ENCODE measurements around the gene OR10A6. TPM values are rescaled to one million over a fixed set of nuclear protein-coding genes. Genes with fewer than 3 reads are reported as not detected.

The OR10A6 gene
- total RNA-seq, 2 experiments from 2014 or later: not detected

GRCh38 chr11:7955191-7955590 lies 24.1 kb upstream of the OR10A6 start:
- intact Hi-C loops (cut with DNase I, micrococcal nuclease): no loop called here
- Mint-ChIP-seq H3K36me3 (ENCODE audit: low read depth) (no peaks in the 10 kb centered on the region), H3K9me3 (no peaks in the 10 kb centered on the region), H3K27me3 (peaks cover 32% of the 10 kb centered on the region), H3K27ac (no peak overlapping the region), H3K4me3 (no peak overlapping the region), H3K4me1 (ENCODE audit: low read depth) (no peaks in the 10 kb centered on the region)
- H3K36me3 ChIP-seq (ENCODE audit: insufficient read depth, low read length): no peaks in the 10 kb centered on the region
- no peaks in the 10 kb centered on the region for H3K4me1 ChIP-seq (ENCODE audit: insufficient read depth, low read length)
- no peak for DNase-seq
- ChIA-PET POLR2A (no interaction called here), CTCF (no interaction called here)
- no peak for ATAC-seq (ENCODE audit: poor library complexity)
- peaks cover 2 to 6% of the 10 kb centered on the region in 2 experiments for H3K27me3 ChIP-seq (ENCODE audit: control insufficient read depth in 1 of 2, insufficient read depth in 2 of 2, low read length in 2 of 2)
- no peaks in the 10 kb centered on the region for H3K9me3 ChIP-seq (ENCODE audit: control insufficient read depth in 1 of 2, insufficient read depth in 1 of 2, low read length in 2 of 2)
- no peak overlapping the region for H3K4me3 ChIP-seq (ENCODE audit: low read length)
- no peak for TF ChIP-seq CTCF (IDR thresholded peaks at IDR 0.05)
- H3K27ac ChIP-seq (ENCODE audit: low read depth in 1 of 2, low read length in 2 of 2): no peak overlapping the region

GRCh38 chr11:7949934-7950333 lies 18.9 kb upstream of the OR10A6 start:
- ATAC-seq (ENCODE audit: poor library complexity): no peak
- H3K27ac ChIP-seq (ENCODE audit: low read depth in 1 of 2, low read length in 2 of 2): no peak overlapping the region
- Mint-ChIP-seq H3K27me3 (peaks cover 49% of the 10 kb centered on the region), H3K4me1 (ENCODE audit: low read depth) (no peaks in the 10 kb centered on the region), H3K36me3 (ENCODE audit: low read depth) (no peaks in the 10 kb centered on the region), H3K4me3 (no peak overlapping the region), H3K27ac (no peak overlapping the region), H3K9me3 (no peaks in the 10 kb centered on the region)
- H3K27me3 ChIP-seq (ENCODE audit: control insufficient read depth in 1 of 2, insufficient read depth in 2 of 2, low read length in 2 of 2): peaks cover 2 to 15% of the 10 kb centered on the region in 2 experiments
- no peak for TF ChIP-seq CTCF (IDR thresholded peaks at IDR 0.05)
- H3K4me1 ChIP-seq (ENCODE audit: insufficient read depth, low read length): no peaks in the 10 kb centered on the region
- no peaks in the 10 kb centered on the region for H3K36me3 ChIP-seq (ENCODE audit: insufficient read depth, low read length)
- ChIA-PET POLR2A (no interaction called here), CTCF (no interaction called here)
- no peak for DNase-seq
- intact Hi-C loops (cut with DNase I, micrococcal nuclease): no loop called here
- H3K4me3 ChIP-seq (ENCODE audit: low read length): no peak overlapping the region
- H3K9me3 ChIP-seq (ENCODE audit: control insufficient read depth in 1 of 2, insufficient read depth in 1 of 2, low read length in 2 of 2): peaks cover 4 to 10% of the 10 kb centered on the region in 2 experiments

DNA sequence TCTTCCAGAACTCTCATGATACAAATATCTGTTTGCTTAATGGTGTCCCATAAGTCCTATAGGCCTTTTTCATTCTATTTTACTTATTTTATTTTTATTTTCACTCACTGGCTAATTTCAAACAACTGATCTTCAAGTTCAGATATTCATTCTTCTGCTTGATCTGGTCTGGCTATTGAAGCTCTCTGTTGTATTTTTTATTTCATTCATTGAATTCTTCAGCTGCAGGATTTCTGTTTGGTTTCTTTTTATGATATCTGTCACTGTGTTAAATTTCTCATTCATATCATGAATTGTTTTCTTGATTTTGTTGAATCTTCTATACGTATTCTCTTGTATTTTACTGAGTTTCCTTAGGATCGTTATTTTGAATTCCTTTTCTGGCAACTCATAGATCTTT lies 13.1 kb upstream of the OR10A6 start:
- no peak for ATAC-seq (ENCODE audit: poor library complexity)
- TF ChIP-seq CTCF (IDR thresholded peaks at IDR 0.05): no peak
- Histone ChIP-seq H3K9me3 (ENCODE audit: control insufficient read depth in 1 of 2, insufficient read depth in 1 of 2, low read length in 2 of 2) (peaks cover 10 to 23% of the 10 kb centered on the region in 2 experiments), H3K27ac (ENCODE audit: low read depth in 1 of 2, low read length in 2 of 2) (no peak overlapping the region), H3K4me1 (ENCODE audit: insufficient read depth, low read length) (no peaks in the 10 kb centered on the region), H3K27me3 (ENCODE audit: control insufficient read depth in 1 of 2, insufficient read depth in 2 of 2, low read length in 2 of 2) (peaks cover 2 to 9% of the 10 kb centered on the region in 2 experiments), H3K4me3 (ENCODE audit: low read length) (no peak overlapping the region), H3K36me3 (ENCODE audit: insufficient read depth, low read length) (no peaks in the 10 kb centered on the region)
- H3K27ac Mint-ChIP-seq: no peak overlapping the region
- no peak overlapping the region for H3K4me3 Mint-ChIP-seq
- CTCF ChIA-PET: no interaction called here
- POLR2A ChIA-PET: no interaction called here
- H3K4me1 Mint-ChIP-seq (ENCODE audit: low read depth): no peaks in the 10 kb centered on the region
- H3K27me3 Mint-ChIP-seq: peaks cover 28% of the 10 kb centered on the region
- no peaks in the 10 kb centered on the region for H3K36me3 Mint-ChIP-seq (ENCODE audit: low read depth)
- H3K9me3 Mint-ChIP-seq: peaks cover 8% of the 10 kb centered on the region
- no peak for DNase-seq
- intact Hi-C loops (cut with DNase I, micrococcal nuclease): no loop called here
